ENCODE data around the gene PLXNA4.
"Not testable (repeated sequence)": the region's sequence is repeated elsewhere in the genome, so short reads cannot be mapped to it uniquely, and the experiment has no call there.

PLXNA4 gene

DNA sequence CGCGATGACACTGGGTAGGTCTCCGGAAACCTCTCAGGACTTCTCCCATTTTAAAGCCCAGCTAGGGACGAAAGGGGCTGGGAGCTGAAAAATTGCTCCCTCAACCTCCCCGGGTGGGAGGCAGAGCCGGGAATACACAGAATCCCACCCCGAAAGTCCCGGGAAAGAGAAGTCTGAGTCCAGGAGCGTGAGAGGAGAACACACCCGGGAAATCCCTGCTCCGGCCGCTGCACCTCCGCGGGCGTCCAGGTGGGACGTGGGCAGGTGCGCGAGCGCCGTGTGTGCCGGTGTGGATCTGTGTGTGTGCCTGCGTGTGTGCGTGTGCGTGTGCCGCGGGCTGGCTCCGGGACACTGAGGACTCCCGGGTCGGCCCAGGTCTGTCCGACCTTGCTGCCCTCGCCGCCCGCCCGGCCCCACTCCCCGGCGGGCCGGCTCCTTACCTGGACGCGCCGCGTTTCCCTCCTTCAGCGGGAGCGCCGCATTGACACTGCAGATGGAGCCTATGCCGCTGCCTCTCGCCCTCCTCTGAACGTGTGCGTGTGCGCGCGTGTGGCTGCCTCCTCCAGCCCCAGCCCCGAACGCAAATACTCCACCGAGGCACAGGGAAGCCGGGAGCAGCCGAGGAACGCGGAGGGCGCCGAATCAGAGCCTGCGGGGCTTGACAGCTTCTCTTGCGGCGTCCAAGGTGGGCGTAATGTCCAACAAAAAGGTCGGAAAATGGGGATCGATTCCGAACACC is at the start of gene PLXNA4:
Gene PLXNA4, minus strand, starts transcription at position 489 of the 739 bp plus-strand sequence. CDS start 67,777 bp downstream, outside the sequence.
- no peak for DNase-seq (ENCODE audit: low read depth in 2 of 3, low spot score in 1 of 3)

GRCh38 chr7:132625651-132626050 is 49.4 kb upstream of the PLXNA4 start:
- DNase-seq (ENCODE audit: low read depth in 2 of 3, low spot score in 1 of 3): no peak

- DNase-seq (ENCODE audit: low read depth in 2 of 3, low spot score in 1 of 3): no peak
Observed at GRCh38 chr7:132622081-132622480, 45.8 kb upstream of the PLXNA4 start.

- DNase-seq (ENCODE audit: low read depth in 2 of 3, low spot score in 1 of 3): no peak
Observed at GRCh38 chr7:132619967-132620366, 43.7 kb upstream of the PLXNA4 start.

DNA sequence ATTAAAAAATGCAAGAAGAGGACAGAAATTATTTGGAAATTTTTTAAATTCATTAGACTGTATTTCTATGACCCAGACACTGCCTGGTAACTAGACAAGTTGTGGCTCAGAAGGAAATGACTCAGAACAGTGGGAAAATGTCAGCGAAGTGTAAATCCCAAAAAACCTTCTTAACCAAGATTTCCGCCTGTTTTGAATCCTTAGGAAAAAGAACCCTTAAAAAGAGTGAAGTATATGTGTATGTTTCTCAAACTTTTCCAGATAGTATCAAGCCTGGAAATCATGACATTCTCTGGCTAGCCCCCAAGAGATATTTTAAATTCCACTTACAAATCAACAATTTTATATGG is 42.7 kb upstream of the PLXNA4 start:
- no peak for DNase-seq (ENCODE audit: low read depth in 2 of 3, low spot score in 1 of 3)

GRCh38 chr7:132618271-132618955 is 42.1 kb upstream of the PLXNA4 start:
- DNase-seq (ENCODE audit: low read depth in 2 of 3, low spot score in 1 of 3): no peak

DNA sequence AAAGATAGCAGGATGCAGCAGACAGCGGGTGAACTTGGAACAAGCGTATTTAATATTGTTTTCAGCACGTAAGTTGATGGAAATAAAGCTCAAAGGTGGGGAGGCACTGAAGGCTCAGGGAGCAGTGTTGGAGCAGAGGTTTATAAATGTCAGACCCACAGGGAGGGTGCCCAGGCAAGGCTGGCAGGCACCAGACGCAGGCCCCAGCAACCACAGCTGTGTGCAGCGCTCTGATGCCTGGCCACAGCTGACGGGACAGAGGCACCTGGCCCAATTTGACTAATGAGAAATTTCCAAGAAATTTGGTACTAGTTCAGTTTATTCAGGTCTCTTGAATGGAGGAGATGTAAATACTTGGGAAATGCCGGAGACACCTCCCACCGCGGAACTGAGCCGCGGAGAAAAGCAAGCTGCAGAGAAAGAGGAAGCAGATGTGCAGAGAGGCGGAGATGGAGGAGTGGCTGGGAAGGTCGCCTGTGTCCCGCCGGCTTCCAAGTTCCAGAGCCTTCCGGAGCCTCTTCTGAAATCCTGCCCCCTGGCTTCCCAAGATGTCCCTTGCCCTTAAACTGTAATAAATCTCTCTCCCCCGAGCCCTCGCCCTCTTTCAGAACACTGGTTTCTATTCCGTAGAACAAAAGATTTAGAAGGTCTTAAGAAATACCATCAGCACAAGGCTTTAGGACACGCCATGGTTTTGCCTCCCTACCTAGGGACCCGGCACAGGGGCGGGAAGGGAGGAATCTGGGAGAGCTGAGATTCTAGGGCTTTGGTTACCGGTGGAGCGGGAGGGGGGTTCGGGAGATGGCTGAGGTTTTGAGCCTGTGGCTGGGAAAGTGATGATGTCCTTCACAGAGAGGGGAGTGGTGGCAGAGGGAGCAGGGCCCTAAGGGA is 38.4 kb upstream of the PLXNA4 start:
- DNase-seq (ENCODE audit: low read depth in 2 of 3, low spot score in 1 of 3): no peak

DNA sequence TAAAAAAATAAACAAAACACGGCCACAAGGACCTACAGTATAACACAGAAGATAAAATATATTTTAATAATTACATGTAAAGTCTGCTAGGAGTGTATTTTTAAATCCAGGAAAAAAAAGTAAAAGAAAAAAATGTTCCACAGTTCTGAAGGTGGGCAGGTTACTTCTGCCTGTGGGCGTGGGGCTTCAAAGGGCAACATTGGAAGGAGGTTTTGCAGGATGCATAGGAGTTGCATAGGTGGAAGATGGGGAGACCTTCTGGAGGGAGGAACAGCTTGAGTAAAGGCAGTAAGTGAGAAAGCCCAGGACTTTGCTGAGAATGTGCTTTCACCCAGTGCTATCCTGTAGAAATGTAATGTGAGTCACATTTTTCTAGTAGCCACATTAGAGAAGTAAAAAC is 37.5 kb upstream of the PLXNA4 start:
- no peak for DNase-seq (ENCODE audit: low read depth in 2 of 3, low spot score in 1 of 3)

DNA sequence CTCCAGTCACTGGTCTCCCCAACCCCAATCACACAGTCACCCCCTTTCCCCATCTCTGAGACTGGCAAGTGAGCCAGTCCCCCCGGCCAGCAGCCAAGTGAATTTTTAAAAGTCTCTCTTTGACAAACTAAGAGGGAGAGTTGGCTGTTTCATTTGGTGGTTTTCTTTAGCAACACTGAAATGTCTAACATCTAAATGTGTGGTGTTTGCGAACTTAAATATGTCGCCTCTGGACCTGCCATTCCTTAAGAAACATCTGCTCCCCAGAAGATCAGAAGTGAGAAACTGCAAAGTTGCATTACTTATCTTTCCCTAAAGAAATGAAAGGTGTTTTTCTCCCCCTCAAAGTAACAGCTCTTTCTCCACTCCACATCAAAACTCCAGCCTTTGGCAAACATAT is 34.7 kb upstream of the PLXNA4 start:
- no peak for DNase-seq (ENCODE audit: low read depth in 2 of 3, low spot score in 1 of 3)

DNA sequence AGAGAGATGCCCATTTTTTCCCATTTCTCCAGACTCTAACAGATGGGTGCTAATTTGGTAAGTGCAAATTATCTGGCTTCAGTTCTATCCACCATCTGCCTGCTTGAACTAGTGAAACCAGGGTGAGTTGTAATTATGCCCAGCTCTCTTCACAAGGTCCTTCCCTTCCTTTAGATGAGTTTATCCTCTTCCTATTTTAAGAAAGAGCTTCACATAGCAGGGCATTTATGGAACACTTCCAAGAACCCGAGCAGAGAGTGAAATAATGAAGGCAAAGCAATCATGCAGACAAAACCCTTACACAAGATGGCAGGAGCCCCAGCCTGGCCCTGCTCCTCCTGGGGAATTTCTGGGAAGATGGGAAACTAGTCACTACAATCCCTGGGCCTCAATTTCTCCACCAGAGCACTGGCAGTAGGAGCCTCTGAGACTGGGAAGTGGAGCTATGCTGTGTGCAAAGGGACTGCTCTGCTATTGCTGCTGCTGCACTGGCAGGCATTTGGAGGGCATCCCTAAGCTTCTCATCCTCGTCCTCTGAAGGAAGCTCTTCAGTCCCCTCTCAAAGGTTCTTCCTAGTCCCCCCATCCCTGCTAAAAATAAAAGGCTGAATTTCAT is 33.7 kb upstream of the PLXNA4 start:
- no peak for DNase-seq (ENCODE audit: low read depth in 2 of 3, low spot score in 1 of 3)

GRCh38 chr7:132609222-132609621 is 33.0 kb upstream of the PLXNA4 start:
- DNase-seq (ENCODE audit: low read depth in 2 of 3, low spot score in 1 of 3): no peak

DNA sequence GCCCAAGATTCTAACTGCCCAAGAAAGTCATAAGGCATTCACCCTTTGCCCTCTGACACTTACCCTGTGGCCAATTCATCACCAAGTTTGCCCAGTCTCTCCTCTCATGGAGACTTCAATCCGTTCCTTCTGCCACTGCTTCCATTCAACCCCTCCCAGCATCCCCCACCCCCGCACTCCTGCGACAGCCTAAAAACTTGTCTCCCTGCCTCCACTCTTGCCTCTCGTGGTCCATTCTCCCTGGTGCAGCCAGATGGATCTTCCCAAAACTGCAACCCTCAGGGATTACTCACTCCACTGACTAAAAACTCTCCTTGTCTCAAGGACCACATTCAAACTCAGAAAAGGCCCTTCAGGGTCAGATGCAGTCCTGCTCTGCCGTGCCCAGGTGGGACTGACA is 32.3 kb upstream of the PLXNA4 start:
- no peak for DNase-seq (ENCODE audit: low read depth in 2 of 3, low spot score in 1 of 3)

GRCh38 chr7:132607656-132608055 is 31.4 kb upstream of the PLXNA4 start:
- DNase-seq (ENCODE audit: low read depth in 2 of 3, low spot score in 1 of 3): no peak

DNA sequence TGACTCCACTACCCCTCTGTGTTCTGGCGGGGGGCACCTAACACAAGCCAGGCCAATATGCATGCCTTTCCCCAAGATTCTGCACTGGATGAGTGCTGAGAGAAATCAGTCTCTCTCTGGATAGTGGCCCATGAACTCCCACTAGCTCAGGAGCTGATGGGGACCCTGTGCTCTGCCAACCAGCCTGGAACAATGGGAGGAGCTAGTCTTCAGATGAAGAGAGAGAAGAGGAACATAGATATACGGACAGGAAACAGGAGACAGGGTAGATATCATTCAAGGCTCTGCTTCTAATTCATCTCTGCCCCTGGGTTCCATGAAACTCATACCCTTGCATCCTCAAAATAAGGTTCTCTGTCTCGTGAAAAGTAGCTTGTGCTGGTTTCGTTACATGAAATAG is 27.9 kb upstream of the PLXNA4 start:
- no peak for DNase-seq (ENCODE audit: low read depth in 2 of 3, low spot score in 1 of 3)

DNA sequence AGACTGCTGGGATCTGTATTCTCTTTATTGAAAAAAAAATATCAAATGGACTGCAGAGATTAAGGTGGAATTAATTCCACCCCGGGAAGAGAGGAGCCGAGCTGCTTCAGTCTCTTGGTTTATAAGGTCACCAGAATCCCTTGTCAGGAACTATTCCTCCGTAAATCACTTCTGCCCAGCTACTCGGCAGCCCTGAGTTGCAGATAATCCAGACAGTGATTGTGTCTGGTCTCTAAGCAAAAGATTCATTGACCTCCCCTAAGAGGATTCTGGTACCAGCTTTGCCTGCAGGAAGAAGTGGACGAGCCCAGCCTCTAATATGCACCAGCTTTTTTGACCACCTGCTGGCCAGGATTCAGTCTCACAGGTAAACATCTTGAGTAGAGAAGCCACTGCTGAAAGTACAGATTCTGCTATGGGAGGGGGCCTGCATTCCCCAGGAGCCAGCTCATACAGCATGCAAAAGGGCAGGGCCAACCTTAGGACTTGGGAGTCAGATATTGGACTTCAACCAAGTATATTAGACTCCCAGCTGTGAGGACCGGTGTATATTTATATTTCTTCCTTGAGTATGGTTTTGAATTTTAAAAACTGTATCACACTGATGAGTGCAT is 27.1 kb upstream of the PLXNA4 start:
- DNase-seq (ENCODE audit: low read depth in 2 of 3, low spot score in 1 of 3): no peak

DNA sequence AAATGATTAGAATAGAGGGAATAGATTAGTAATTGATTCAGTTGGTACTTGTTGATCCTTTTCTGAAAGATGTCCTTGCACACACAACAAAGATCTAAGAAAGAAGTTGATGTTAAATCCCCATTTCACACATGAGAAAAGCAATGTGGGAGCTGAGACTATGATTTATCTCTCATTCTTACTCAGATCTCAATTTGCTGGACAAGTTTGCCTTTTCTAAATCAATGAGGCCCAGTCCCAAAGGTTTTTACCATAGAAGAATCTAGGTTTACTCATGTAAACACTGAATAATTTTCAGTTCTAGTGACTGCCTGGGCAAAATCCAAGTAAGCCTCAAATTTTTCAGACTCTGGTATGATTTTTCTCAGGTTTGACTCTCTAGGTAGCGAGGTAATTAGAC is 25.5 kb upstream of the PLXNA4 start:
- DNase-seq (ENCODE audit: low read depth in 2 of 3, low spot score in 1 of 3): no peak

DNA sequence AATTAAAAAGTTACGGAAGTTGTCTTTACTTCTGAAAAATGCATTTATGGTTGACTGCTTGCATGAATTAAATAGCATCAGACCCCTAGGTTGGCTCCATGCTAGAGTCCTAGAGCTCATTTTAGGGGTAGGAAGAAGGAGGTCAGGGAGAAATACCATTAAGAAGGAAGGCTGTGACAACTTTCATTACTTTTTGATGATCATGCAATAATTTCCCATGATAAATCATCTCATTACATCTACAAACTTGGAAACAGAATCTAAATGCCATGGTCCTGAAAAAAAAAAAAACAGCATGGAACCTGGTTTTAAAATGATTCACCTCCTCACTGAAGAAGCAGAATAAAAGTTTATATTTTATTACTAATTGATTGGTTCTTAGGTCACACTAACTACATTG is 20.3 kb upstream of the PLXNA4 start:
- DNase-seq (ENCODE audit: low read depth in 2 of 3, low spot score in 1 of 3): no peak

GRCh38 chr7:132594741-132595140 is 18.5 kb upstream of the PLXNA4 start:
- not testable (repeated sequence) for DNase-seq (ENCODE audit: low read depth in 2 of 3, low spot score in 1 of 3)

DNA sequence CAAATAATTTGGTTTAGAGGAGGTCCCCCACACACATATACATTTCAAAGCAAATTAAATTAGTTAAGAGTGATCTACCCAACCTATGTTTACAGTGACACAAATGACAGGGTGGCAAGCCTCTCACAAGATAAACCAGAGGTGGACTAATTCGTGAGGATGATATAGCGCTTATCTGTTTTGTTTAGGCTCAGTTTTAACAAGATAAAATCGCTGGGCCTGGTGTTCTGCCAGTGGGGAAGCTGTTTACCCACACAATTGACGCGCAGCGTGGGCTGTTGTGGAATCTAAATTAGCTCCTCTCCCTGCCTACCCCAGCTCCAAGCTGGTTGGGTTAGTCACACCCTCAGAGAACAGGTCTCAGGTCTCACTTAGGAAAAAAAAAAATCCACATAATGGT is 16.7 kb upstream of the PLXNA4 start:
- DNase-seq (ENCODE audit: low read depth in 2 of 3, low spot score in 1 of 3): no peak

GRCh38 chr7:132592231-132592920 is 16.1 kb upstream of the PLXNA4 start:
- DNase-seq (ENCODE audit: low read depth in 2 of 3, low spot score in 1 of 3): no peak
